UCSD-AML1 (cell line): ENCODE measurements around the gene NR5A1.

ENCODE experiments used
- DNase-seq: peaks from one replicate; lab custom pipeline; 2025; ENCODE audit not compliant: unreplicated experiment; lab: John Stamatoyannopoulos, UW

NR5A1 gene

GRCh38 chr9:124485201-124485600, 22.0 kb downstream of the NR5A1 start:
- DNase-seq, result no peak

GRCh38 chr9:124483481-124483880, 23.7 kb downstream of the NR5A1 start:
- no peak for DNase-seq

GRCh38 chr9:124482431-124483031, 24.7 kb downstream of the NR5A1 start:
- DNase-seq, result no peak

DNA sequence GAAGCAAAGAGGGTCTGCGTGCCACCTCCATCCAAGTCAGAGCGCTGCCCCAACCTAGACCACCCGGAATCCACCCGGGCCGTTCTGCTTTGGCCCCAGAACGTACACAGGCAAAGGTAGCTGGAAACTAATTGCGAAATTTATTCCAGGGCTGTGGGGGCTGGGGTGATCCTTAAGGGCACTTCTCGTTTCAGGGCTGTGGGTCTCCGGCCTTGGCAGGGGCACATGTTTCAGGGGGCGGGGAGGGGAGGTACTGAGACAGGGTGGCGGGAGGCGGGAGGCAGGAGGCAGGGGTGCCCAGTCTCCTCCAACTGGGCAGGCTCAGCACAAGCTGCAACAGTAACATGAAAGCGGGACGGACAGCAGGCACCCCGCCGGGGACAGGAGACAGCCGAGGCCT, 26.1 kb downstream of the NR5A1 start:
- no peak for DNase-seq

DNA sequence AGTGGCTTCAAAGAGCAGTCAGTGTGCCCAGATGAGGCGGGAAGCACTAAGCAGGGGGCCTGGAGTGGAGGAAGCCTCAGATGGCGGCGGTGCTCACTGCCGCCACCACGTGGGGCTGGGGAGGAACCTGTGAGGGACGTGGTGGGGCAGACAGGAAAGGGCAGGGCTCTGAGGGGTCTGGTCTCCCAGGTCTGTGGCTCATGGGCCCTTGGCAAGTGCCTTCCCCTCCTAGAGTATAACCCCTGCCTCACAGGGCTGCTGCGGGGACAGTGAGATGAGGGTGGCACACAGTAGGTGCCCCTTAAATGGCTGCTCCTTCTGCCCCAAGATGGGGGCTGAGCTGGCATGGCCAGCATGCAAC, 26.6 kb downstream of the NR5A1 start:
- DNase-seq, result peak; percentile 68

DNA sequence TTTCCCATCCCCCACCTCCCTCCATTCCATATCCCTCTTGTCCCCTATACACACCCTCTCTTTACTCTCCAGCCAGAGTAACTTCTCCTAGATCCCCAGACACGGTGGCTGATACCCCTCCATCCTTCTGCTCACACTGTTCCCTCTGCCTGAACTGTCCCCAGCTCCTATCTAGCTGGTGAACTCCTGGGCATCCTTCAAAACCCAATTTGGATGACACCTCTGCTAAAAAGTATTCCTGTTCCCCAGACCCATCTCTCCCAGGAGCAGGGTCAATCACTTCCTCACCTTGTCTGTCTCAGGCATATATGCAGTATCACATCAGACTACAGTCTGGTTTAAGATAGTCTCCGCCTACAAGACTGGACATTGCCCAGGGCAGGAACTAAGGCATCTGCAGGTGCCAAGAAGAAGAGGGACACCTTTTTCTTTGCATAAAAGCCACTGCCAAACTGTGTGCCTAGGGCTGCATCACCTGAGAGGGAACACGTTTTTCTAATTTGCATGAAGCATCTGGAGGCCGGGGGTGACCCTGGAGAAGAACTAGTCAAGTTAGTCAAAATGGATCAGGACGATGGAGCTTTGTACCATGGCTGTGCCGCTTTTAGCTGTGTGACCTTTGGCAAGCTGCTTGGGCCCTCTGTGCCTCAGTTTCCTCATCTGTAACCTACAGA, 27.1 kb downstream of the NR5A1 start:
- no peak for DNase-seq

DNA sequence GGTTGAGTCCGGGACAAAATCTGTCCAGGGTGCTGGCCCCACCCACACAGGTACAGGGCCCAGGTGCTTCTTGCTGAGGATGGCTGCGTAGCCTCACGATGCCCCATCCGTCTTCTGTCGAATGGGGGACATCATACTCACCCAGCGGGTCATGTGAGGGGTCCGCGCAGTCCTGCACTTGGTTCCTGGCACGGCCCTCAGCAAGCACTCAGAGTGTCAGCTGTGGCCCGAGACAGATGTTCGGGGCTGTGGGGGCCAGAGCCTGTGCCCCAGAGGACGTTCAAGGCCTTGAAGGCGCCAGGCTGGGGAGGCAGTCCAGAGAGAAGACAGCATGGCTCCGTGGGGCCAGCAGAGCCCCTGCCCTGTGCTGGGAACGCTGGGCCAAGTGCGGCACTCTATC, 27.8 kb downstream of the NR5A1 start:
- no peak for DNase-seq

DNA sequence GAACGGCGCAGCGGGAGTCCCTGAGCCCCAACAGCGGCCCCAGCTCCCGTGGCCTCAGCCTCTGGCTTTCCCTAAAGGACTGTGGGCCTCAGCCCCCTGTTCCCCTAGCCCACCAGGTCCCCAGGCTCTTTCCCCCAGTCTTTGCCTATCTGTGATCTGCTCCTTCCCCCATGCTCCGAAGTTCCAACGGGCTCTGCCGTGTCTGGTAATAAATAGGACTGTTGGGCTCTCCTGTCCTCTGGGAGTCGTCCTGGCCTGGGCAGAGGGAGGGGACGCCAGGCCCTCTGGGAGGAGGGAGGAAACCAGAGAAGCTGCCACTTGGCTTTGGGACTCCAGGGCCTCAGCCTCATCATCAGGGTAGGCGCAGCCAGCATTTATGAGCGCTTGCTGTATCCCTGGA, 28.8 kb downstream of the NR5A1 start:
- DNase-seq, result no peak

DNA sequence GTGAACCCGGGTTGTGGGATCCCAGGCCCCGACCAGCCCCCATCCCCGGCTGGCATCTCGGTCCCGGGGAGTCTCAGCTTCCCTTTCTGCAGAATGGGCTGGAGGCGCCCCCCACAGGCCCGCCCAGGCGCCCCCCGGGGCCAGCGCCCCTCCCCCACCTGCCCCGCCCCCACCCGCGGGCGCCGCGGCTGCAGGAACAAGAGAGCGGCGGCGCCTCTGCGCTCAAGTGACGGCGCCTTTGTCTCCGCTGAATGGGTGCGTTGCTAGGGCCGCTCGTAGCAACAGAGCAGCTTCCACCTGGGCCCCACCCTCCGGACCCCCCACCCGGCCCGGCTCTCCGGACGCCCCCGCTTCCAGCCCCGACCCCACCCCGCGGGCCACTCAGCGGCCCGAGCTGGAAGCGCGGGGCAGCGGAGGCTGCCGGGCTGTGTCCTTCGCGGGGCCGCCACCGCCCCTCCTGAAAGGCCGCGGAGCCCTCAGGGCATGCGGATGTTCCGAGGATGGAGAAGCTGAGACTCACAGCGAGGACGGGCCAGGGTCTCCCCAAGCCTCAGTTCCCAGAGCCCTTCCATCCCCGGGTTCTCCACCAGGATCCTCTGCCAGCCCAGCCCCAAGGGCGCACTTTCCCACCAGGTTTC, 29.4 kb downstream of the NR5A1 start:
- DNase-seq, result no peak

DNA sequence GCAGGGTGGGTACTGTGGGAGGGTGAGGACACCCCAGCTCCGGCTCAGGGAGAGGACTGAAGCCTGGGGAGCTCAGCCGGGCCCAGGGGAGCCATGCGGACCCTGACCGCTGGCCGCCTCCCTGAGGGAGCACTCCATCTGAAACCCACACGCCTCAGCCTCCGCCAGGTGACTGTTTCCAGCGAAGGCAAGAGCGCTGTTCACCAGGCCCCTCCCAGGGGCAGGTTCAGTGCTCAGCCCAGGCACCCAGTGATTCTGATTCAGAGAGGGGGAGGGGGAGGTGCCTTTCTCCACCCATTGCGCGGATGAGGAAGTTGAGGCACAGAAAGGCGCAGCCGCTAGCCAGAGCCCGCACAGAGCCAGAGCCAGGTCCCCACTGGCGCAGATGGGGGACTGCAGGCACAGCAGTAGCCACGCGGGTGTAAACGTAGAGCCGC, 30.0 kb downstream of the NR5A1 start:
- DNase-seq, result no peak

DNA sequence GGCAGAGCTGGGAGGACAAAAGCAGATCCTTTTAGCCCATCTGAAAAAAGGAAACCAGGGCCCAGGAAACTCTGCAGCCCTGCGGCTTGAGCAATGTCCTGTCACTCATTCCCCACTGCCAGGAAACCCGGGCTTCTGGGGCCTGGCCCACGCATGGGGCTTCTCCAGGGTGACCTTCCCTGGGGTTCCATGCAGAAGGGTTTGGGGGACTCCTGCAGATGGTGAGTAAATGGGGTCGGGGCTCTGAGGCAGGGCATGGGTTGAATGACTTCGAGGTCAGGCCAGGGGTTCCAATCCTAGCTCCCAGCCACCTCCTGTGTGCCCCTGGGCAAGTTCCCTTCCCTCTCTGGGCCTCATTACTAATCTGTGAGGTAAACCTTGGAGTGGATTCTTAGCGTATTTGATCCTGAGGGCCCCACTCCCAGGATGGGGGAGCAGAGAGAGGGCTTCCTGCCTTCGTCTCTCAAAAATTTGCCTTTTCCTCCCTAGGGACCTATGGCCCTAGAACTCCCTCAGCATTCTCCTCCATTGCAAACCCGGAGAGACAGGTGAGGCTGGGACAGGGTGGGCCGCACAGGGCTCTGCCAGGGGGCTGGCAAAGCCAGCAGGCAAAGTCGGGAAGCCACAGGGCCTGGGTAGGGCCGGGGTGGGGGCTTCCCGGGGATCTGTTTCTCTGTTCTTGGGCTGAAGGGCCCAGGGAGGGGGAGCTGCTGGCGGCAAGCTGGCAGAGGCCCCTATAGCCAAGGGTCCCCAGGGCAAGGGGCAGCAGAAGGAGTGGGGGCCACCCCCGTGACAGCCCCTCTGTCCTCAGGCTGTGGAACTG, 31.1 kb downstream of the NR5A1 start:
- peak; percentile 39 for DNase-seq

DNA sequence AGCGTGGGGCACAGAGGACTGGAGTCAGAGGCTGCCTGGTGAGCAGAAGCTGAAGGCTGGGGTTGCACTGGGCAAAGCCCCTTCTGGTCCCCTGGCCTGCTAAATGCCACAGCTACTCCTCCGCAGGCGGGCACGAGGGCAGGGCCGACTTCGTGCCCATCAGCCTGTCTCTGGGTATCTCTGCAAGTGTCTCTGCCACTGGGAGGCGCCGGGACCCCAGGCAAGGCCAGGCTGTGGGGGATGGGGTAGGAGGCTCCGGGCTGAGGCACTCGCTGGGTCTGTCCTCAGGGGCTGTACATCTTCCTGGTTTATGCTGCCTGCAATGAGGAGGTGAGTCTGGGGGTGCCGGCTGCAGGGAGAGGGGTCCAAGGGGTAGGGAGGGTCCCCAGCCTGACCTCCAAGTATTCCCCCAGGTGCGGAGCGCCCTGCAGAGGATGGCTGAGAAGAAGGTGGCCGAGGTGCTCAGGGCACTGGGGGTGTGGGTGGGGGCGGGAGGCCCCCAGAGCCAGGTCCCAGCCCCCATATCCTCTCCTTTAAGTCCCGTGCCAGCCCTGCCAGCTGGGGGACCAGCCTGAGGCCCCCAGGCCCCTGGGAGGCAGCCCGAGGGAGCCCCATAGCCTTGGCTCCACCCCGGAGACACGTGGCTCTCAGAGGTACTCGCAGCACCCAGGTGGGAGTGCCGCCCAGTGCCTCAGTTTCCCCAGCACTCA, 31.9 kb downstream of the NR5A1 start:
- peak; percentile 57 for DNase-seq

DNA sequence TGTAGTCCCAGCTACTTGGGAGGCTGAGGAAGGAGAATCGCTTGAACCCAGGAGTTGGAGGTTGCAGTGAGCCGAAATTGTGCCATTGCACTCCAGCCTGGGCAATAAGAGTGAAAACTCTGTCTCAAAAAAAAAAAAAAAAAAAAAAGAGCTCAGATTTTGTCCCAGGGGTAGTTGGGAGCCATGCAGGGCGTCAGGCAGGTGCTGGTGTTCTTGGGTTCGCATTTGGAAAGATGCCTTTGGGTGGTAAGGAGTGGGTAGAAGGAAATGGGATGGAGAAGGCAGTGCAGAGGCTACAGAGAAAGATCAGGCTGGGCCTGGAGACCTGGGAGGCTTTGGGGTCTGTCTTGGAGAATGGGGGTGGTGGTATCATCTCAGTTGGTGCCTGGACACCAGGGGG, 33.0 kb downstream of the NR5A1 start:
- DNase-seq, result no peak

DNA sequence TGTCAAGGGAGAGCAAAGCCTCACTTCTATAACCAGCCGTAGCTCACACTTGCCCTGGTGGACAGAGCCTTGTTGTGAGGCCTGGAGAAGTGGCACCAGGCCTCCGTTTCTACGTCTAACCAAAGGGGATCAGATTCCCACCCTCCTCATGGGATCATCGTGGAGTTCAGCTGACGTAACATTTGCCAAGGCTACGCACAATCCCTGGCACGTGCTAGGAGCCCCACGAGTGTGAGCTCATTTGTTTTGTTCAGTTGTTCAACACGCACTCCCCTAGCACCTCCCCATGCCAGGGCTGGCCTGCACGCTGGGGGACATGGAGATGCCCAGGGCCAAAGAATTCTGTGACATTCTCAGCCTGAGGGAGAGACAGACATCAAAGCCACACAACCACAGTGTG, 33.9 kb downstream of the NR5A1 start:
- DNase-seq, result no peak

GRCh38 chr9:124472770-124473169, 34.4 kb downstream of the NR5A1 start:
- DNase-seq, result no peak

GRCh38 chr9:124471761-124472160, 35.4 kb downstream of the NR5A1 start:
- no peak for DNase-seq

DNA sequence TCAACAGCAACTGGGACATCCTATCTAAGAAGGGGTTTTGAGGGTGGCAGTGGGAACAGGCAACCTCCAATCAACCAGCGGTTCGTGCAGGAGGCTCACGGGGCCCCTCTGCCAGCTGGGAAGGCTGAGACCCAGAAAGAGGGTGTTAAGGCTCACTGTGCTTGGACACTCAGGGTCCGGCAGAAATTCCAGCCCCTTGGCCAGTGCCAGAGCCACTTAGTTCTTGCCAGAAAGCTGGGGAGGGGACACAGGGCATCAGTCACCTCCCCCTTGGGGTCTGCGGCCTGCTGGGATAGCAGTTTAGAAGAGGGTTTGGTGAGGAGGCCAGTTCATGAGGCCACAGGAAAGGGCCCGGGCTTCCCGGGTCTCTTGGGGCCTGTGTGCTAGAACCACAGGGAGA, 36.5 kb downstream of the NR5A1 start:
- DNase-seq, result no peak

GRCh38 chr9:124470306-124470705, 36.9 kb downstream of the NR5A1 start:
- no peak for DNase-seq

- DNase-seq, result no peak
These were observed 38.0 kb downstream of the NR5A1 start for GRCh38 chr9:124469011-124469832.

DNA sequence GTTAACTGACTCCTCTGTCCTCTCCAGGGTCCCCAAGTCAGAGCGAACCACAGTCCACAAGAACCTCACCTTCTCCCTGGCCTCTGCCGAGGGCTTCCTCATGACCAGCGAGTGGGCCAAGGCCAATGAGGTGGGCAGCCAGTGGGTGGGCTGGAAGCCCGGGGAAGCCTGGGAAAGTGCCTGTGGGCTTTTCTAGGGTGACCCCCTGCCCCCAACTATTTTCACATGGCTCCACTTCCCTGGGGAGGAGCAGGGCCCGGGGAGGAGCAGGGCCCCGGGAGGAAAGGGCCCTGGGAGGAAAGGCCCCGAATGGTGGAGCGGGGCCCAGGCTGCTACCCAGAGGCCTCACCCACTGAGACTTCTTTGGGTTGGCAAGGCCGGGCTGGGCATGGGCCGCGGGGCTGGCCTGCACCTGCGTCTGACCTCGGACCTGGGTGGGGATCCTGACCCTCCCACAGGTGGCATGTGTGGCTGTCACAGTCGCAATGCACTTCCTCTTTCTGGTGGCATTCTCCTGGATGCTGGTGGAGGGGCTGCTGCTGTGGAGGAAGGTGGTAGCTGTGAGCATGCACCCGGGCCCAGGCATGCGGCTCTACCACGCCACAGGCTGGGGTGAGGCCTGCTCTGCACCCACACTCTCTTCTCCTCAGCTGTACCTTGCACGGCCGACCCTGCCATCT, 39.0 kb downstream of the NR5A1 start:
- peak; percentile 23 for DNase-seq
